HEK293T (cell line): Measurements from ENCODE around the gene SPTLC2.

Experiments
- BHLHE40 ChIP-seq: fragments of 450-650 bp; IDR thresholded peaks from 2 replicates; pipeline ENCODE4 v1.6.1; 2016; ENCODE audit warnings: mild to moderate bottlenecking, moderate library complexity, borderline replicate concordance
- FOXA1 ChIP-seq: fragments of 450-650 bp; IDR thresholded peaks from 2 replicates; pipeline ENCODE4 v1.6.1; 2016; ENCODE audit warnings: mild to moderate bottlenecking
- NFRKB ChIP-seq: fragments of 450-650 bp; IDR thresholded peaks from 2 replicates; pipeline ENCODE4 v1.6.1; 2016; ENCODE audit warnings: mild to moderate bottlenecking, moderate library complexity
- SP1 ChIP-seq: fragments of 450-650 bp; IDR thresholded peaks from 2 replicates; pipeline ENCODE4 v1.6.1; 2017

DNA sequence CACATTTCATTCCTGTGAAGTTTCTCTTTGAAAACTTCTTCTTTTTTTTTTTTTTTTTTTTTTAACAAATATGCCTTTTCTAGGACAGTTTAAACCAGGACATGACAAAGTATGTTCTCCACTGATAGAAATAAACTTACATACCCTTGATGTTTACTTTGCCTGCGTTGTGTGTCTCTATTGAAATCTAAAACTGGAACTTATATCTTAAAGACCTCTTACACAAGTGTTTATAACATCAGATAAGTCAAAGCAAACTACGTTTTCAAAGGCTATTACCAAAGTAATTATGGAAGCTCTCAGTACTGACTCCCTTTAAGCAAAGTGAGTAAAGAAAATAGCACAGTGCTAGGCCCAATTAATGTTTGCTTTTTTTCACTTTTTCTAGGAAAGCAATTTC, 87.2 kb downstream of the SPTLC2 start:
- no peak for TF ChIP-seq SP1
- no peak for TF ChIP-seq FOXA1
- no peak for TF ChIP-seq BHLHE40
- no peak for TF ChIP-seq NFRKB
